Right hindlimb (tissue), 1 donor: ENCODE measurements around the gene OTOGL.
A peak's percentile ranks its signal among the peaks of the same experiment; 100 is the strongest.
"Not testable (repeated sequence)": the region's sequence is repeated elsewhere in the genome, so short reads cannot be mapped to it uniquely, and the experiment has no call there.

ENCODE experiments used
- DNase-seq: peaks from one replicate; pipeline ENCODE4 v3.0.0-alpha.2; 2018

Gene OTOGL

DNA sequence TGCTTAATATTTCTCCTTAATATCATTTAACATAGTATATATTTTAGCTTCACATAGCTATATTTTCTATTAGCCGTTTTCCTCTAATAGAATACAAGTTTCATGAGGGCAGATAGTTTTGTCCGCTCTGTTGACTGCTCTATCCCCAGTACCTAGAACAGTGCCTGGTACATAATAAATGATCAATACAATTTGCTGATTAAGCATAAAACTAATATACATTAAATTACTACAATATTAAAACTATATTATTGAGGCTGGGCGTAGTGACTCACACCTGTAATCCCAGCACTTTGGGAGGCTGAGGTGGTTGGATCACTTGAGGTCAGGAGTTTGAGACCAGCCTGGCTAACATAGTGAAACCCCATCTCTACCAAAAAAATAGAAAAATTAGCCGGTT lies 128.6 kb downstream of the OTOGL start:
- not testable (repeated sequence) for DNase-seq

DNA sequence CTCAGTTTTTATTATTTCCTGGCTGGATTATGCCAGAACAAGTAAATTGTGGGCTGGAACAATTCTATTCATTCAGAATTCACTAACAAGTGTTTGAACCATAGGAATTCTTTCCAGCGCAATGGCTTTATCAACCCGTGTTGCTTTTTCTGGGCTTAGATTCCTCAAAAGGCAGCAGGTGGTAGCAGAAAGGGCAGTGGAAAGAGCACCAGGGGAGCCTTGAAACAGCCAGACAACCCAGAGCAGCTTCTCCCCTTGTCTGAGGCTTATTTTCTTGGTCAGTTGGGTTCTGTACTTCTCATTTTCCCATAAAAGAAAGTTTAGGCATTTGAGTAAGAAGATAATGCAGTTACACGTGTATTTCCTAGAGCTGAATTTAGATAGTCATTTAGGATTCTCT lies 130.7 kb downstream of the OTOGL start:
- DNase-seq, result peak; percentile 48

DNA sequence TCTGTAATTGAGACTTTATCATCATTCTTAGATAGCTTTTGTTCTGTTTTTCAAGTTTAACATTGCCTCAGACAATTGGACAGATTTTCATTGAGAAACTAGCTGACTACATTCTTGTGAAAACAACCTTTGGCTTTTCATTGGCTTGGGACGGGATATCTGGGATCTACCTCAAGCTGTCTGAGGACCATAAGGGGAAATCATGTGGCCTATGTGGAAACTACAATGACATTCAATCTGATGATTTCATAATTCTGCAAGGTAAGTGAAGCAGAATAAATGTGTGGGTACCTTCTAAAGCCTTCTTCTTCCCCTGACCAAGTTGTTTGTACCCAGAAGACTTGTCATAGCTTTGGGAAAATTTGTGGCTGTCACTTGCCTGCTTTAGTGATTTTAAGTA lies 133.5 kb downstream of the OTOGL start:
- DNase-seq, result no peak

DNA sequence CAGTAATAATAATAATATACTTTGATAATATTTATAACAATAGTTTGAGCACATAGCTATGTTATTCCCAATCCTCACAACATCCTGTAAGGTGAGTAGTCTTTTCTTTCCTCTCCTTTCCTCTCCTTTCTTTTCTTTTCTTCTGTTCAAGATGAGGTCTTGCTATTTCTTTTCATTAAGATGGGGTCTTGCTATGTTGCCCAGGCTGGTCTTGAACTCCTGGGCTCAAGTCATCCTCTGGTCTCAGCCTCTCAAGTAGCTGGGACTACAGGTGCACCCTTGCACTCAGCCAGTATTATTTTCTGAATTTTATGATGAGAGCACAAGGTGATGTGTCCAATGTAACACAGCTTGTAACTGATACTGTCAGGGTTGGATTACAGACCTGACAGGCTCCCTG lies 134.6 kb downstream of the OTOGL start:
- DNase-seq, result no peak

DNA sequence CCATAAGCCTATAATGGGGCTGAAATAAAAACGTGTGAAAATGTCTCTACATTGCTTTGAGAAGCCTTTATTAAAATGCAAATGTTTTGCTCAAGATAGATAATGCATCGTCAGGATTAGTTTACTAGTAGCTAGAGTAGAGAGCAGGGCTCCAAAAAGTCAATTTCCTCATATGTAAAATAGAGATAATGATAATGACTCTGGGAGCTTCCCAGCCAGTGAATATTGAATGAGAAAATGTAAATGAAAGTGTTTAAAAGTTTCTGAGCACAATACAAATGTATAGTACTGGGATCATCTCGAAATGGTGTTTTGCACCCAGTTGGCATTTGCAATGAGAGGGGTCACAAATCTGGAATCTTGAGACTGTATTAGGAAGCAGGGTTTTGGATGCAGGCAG lies 135.3 kb downstream of the OTOGL start:
- no peak for DNase-seq

DNA sequence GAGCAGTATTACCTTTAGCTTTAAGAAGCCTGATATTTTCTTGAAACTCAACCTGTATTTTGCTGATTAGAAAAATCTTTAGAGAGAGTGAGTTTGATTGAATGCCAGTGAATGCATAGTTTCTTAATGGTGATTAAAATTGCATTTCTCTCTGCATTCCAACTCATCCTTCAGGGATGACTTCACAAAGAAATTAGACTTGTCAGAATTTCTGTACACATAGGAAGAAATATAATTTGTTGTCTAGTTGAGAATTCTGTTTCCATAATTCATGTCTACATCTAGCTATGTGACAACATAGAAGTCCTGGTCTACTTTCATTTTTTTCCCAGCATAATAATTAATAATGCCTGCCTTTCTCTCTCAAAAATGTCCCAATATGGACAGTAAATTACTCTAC lies 136.6 kb downstream of the OTOGL start:
- no peak for DNase-seq

DNA sequence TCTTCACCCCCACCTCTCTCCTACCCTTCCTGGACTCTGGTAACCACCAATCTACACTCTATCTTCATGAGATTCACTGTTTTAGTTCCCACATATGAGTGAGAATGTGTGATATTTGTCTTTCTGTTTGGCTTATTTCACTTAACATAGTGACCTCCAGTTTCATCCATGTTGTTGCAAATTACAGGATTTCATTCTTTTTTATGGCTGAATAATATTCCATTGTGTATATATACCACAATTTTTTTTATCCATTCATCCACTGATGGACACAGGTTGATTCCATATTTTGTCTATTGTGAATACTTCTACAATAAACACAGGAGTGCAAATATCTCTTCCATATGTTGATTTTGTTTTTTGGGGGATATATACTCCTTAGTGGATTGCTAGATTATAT lies 140.5 kb downstream of the OTOGL start:
- DNase-seq, result no peak

DNA sequence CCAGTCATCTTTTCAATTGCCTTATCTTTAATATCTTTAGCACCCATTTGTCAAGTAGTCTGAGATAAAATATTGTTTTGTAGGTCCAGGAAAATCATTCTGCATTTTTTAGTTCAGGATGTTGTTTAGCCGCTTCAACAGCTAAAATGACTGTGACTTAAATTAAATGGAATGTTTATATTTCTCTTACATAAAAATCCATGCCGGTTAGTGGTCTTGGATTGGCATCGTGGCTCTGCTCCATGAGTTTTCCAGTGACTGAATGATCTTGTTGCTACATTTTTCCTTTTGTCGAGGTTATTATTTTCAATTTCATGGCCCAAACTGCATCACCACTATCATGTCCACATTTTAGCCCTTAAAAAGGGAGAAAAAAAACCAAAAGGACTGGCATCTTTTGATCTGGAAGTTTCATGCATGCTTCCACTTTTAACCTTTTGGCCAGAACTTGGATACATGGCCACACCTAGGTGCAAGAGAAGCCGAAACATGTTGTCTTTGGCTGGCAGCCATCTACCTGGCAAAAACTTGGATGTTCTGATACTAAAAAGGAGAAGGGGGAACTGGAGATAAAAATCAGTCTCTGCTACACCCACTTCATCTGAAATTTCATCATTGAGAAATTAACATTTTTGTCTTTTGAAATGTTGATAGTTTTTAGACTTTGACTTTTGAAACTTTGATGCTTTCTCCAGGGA lies 142.4 kb downstream of the OTOGL start:
- DNase-seq, result no peak

DNA sequence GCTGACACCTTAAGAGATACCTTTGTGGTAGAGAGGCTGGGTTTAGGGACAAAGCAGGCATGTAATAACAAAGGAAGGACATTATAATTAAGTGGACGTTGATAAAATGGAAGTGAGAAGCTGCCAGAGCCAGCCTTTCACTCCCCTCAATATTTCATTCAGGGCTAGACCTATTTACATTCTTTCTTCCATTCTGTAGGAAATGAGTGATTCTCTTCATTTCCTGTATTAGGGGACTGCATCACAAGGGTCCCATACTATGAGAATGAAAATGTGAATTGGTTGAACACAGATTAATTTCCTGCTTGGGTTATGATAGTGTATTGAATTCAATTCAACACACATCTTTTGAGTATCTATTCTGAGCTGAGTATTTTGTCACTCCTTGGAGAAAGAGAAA lies 143.0 kb downstream of the OTOGL start:
- DNase-seq, result no peak

DNA sequence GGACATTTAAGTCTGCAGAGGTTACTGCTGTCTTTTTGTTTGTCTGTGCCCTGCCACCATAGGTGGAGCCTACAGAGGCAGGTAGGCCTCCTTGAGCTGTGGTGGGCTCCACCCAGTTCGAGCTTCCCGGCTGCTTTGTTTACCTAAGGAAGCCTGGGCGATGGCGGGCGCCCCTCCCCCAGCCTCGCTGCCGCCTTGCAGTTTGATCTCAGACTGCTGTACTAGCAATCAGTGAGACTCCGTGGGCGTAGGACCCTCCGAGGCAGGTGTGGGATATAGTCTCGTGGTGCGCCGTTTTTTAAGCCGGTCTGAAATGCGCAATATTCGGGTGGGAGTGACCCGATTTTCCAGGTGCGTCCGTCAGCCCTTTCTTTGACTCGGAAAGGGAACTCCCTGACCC lies 150.2 kb downstream of the OTOGL start:
- not testable (repeated sequence) for DNase-seq

DNA sequence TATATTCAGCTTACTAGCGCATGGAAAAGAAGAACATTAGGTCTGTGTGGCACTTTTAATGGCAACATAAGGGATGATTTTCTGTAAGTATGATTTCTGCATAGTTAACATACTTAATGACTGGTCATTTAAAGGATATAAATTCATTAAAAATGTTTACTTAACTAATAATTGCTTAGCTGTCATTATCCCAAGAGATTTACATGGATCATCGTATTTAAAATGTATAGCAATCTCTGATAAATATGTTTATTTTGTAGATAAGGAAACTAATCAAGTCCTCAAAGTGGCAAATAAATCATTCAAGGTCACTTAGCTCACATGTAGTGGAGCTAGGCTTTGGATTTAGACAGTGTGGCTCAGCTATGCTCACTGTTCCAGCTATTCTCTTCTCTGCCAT lies 158.6 kb downstream of the OTOGL start:
- no peak for DNase-seq

DNA sequence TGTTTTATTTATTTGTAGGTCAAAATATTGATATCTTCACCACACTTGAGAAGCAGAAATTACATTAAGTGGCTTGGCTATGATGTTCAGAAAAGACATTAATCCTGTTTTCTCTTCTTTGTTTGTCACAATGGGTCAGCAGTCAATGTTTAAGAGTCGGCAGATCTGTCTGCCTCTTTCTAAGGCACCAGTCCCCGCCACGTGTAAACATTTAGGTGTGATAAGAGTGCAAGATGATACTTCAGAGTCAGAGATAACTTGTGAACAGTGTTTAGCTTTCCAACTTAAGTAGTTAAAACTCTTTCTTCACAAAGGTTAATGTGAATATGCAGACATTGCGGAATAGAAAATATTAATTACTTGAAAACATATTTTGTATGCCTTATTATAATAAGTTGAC lies 160.9 kb downstream of the OTOGL start:
- no peak for DNase-seq

DNA sequence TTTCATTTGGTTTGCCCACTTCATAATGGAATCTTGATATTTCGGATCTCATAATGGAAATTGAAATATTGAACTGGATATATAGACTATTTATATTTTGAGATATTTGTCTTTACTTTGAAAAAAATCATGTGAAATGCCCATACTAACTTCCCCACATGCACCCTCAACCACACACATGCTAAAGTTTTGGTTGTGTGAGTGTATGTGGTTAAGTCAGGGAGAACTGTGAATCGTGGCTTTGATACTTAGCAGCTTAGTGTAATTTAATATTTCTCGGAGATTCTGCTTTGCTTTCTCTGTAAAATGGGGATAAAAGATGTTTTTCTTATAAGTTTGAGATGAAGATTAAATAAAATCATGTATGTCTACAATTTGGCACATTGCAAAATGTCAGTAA lies 162.1 kb downstream of the OTOGL start:
- DNase-seq, result no peak

DNA sequence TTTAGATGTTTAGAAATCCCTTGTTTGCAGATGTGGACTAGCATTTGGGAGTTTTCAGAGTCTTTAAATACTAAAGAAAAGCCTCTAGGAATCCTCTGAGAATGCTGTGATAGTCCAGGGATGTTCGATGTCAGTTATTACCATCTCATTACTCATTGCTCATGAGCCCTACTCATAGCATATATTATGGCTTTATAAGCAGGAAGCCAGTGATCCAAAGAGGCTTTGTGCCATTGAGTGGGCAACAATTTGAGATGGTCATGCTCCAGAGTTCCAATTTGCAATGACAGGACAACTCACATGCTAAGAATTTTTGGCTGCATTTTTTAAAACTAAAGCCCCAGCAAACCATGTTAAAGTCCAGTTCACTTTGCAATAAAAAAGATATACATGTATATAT lies 163.0 kb downstream of the OTOGL start:
- DNase-seq, result no peak

DNA sequence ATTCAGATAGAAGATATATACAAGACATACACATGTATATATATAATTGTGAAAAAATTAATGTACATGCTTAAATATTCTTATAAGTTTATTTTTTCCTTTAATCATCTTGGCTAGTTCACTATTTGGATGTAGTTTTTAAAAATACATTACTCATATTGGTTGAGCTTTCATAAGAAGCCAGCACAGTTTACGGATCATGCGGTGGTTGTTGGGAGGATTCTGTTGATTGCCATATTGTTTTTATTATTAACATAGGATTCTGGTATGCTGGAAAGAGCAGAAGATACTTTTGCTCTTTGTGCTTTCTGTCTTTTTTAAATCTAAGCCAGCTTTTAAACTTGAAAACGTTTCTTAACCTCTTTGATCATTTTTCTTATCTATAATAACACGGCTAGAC lies 163.4 kb downstream of the OTOGL start:
- DNase-seq, result no peak

DNA sequence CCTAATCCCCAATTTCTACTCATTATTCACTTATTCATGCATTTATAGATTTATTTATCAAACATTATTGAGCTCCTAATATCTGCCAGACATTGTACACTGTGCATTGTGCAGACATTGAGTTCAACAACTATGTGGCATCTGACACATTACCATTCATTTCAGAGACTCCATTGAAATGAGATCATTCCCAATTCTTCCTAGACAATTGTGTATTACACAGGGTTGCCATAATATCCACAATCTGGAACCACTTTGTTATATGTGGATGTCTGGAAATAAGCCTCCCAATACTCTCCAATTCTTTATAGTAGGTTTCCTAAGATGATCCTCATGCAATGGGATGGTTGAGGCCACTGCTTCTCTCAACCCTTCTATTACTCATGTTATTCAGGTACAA lies 165.0 kb downstream of the OTOGL start:
- no peak for DNase-seq

DNA sequence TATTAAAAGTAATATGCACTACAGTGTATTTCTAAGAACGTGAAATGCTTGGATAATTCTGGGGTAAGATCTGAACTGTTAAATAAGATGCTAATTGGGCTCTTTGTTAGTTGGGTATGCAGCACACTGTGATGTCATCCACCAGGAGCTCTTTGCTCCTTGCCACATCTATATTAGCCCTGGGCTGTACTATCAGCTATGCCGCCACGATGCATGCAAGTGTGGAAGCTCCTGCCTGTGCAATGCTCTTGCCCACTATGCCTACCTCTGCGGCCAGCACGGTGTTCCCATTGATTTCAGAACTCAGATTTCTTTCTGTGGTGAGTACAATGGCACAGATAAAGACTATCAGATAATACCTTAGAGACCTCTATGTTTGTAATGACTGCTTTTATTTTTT lies 165.6 kb downstream of the OTOGL start:
- no peak for DNase-seq

DNA sequence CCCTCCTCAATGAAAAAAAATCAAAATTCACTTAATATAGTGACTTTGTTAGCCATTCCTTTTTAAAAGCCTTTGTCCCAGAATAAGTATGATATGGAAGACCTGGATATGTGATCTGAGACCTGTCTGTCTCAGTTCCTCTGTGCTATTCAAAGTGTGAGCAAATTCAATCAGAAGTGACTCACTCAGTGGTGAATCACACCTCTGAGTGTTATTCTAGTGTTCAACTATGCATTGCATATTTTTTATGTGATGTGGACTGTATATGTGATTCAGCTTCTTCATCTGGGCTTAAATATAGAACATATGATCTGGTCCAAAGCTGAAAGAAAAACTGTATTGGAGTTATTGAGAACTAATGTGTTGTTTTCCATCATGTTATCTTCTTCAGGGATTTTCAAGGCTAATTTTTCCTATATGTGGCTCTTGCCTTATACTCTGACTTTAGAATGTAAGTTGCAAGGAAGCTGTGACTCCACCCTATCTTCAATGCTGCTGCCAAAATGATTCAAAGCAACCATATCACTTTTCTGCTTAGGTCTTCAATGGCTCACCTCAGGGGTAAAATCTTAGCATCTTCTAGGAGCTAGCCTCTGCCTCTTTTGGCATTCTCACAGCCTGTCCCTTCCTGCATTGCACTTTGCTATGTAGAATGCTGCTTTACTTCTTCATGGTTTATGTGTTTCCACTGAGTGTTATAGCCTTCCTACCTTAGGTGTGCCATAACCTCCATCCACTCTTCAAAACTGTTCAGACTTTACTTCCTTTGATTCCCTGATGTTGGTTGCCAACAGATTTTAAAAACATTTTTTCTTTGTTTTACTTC lies 169.8 kb downstream of the OTOGL start:
- no peak for DNase-seq

DNA sequence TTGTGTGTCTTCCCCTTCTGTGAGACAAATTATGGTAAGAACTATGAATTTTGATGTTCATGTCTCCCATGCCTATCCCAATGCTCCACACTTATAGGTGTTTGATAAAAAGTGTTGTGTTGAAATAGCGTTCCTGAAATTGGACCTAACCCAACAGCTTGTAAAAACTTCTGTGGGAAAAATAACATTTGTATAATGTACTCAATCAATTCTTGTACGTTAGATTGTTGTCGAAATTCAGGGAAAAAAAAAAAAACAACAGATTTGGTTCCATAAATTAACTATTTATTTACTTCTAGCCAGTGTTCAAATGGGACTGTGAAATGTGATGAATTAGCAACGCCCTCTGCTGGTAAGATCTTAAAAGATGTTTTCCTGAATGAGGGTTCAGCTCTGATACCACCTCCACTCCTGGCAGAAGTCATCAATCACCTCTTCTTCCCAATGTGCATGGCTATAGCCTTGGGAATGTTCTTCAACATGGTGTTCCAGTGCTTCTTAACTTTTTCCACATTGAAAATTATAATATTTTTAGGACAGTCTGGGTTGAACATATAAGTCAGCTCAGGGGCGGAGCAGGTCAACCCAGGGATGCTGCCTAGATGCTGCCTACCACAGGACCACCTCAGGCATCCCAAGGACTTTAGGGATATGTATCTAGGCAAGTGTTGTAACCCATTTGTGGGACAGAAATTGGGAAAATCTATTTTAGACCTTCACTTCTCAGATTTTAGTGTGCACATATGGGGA lies 170.6 kb downstream of the OTOGL start:
- DNase-seq, result no peak

DNA sequence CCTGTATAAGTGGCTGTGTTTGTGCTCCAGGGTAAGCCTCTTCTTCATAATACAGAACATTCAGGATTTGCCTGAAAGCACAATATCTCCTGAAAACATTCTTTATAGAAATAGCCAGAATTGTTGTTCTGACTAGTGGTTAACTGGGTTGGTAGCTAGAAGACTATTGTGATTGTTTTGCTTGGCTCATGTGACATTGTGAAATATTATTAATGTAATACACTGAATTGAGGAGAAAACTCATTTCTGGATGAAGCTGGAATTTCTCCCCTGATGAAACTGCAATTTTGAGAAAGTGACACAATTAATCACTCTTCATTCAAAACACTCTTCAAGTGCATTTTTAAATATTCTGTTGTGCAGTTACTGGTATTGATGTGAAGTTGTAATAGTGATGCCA lies 172.4 kb downstream of the OTOGL start:
- DNase-seq, result no peak

DNA sequence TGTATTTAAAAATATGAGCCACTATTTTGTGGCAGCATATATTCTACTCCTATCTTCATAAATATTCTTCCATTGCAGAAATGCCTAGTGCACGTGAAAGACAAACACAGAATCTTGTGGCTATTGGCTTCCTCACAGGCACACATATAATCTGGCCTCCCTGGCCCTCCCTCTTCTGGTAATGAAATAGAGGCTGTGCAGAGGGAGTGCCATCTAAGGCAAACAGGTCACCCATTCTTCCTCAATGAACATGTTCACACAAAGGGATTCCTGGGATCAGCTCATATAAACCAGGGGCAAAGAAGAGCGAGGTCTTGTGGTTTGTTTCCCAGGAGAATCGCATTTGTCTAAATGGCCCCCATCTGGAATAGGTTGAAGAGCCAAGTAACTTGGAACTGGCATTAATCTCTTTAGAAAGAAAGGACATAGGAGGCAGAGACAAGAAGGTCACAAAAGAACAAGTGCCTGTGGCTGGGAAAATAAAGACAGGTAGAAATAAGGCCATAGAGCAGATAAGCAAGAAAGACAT lies 173.1 kb downstream of the OTOGL start:
- no peak for DNase-seq

DNA sequence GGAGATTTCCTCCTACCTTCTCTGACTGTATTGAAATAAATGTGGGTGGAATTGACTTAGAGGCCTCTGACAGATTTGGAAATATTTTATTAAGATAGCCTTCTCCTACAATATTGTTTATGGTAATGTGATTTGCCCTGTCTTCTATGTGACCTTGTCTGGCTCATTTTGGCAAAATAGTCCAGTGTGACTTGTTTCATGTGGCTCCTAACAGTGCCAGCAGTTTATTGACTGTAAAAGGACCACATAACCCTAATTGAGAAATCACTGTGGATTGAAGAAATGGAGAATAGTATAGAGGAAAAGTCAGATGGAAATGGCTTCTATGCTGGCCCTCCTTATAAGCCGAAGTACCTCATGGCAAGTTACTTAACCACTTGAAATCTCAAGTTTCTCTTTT lies 173.8 kb downstream of the OTOGL start:
- DNase-seq, result no peak

DNA sequence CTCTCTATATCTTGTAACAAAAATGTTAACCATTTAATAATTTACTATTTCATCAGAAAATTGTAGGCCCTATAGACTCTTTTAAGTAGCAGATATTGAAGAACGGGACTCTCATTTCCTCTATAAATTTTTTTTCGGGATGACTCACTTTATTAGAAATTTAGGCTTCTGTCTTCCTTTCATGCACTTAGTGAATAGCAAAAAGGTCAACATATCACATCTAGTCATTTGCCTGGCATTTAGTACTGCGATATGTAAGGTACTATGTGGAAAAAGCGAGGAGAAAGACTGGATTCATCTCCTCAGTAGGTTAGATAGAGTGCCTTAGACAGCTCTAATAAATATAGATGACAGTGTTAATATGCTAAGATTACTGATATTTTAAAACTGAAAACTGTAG lies 178.4 kb downstream of the OTOGL start:
- DNase-seq, result no peak

DNA sequence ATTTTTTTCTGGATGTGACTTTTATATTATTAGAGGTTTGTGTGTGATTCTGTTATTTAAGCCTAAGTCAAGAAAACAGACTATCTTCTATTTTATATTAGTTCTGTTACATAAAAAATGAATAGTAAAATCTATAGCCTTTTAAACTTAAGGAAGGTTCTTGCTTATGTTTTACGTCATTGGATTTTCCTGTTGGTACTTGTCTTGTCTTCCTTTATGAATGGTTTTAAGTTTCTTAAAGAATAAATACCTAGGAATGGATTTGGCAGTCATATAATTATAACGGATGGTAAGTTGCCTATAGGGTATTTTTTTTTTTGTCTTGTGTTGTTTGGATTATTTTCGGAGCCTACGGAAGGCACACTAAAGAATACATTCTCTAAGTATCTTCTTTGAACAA lies 182.9 kb downstream of the OTOGL start:
- no peak for DNase-seq
